ENCODE data around the gene ACKR4. TPM values are rescaled to one million over a fixed set of nuclear protein-coding genes. Genes with fewer than 3 reads are reported as not detected.

The ACKR4 gene
- total and polyA plus RNA-seq, 2 of the 8 experiments (the other 6 are each of a cell fraction or from before 2014, with no cell fraction given): not detected

DNA sequence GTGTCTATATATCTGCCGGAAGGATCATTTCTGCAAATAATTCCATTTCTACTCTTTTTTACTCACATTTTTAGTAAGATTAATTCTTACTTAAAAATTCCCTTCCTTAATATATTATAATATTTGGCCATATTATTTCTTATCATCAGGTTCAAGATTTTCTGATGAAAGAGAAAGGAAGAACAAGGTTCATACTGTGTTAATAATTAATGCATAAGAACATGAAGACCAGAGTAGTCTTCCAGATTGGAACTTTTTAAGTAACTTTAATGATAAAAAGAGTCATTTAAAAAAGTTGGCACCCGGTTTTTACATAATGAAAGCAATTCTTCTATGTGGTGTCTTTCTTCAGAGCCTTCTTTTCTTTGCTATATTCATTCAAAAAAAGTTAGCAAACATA lies 590 bp downstream of the ACKR4 start (continued):
- TF ChIP-seq GABPA (IDR thresholded peaks at IDR 0.05; ENCODE audit: borderline replicate concordance, insufficient read depth, low read length) (no peak), POLR2A (IDR thresholded peaks at IDR 0.05; ENCODE audit: control extremely low read depth in 1 of 2, low read depth in 2 of 2, low read length in 2 of 2) (no peak), TCF12 (IDR thresholded peaks at IDR 0.05; ENCODE audit: low read depth, low read length) (no peak)
